ENCODE measurements around the gene SHD.
"Not testable (repeated sequence)": the region's sequence is repeated elsewhere in the genome, so short reads cannot be mapped to it uniquely, and the experiment has no call there.

Gene SHD

DNA sequence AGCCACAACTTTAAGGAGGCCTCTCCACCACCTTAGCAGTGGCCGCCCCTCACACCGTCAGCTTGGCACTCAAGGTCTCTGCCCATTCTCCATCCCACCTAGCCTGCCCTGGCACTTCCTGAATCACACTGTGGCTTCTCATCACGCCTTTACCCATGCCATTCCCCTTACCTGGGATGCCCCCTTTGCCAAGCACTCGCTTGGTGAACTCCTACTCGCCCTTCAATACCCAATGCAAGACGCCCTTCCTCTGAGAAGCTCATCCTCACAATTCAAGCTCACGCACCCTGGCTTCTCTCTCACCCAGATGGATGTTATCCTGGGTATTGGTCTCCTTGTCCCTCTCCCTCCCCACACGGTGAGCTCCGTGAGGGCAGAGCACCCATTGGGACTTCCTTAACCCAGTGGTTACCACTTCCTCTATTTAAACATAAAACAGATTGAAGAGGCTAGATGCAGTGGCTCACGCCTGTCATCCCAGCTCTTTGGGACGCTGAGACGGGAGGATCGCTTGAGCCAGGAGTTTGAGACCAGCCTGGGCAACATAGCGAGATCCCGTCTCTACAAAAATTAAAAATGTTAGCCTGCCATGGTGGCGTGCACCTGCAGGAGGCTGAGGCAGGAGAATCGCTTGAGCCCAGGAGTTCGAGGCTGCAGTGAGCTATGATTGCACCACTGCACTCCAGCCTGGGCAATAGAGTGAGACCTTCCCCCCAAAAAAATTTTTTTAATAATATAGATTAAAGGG, 12.6 kb upstream of the SHD start:
- no peak overlapping the region for H3K4me3 ChIP-seq (ENCODE audit: insufficient read depth, low read depth, low read length, poor library complexity, severe bottlenecking)
- peaks cover 49% of the 10 kb centered on the region for H3K36me3 ChIP-seq (ENCODE audit: control insufficient read depth, insufficient read depth, low read length)
- no peaks in the 10 kb centered on the region for H3K27me3 ChIP-seq (replicated peaks; ENCODE audit: control insufficient read depth, insufficient read depth, low read length, poor library complexity, severe bottlenecking)
- H3K27ac ChIP-seq (ENCODE audit: insufficient read depth, low read length, poor library complexity, severe bottlenecking): no peak overlapping the region
- no peaks in the 10 kb centered on the region for H3K4me1 ChIP-seq (ENCODE audit: control insufficient read depth, insufficient read depth, low read length, poor library complexity, severe bottlenecking)
- DNase-seq: no peak
- H3K9me3 ChIP-seq (ENCODE audit: control insufficient read depth, low read length): no peaks in the 10 kb centered on the region

DNA sequence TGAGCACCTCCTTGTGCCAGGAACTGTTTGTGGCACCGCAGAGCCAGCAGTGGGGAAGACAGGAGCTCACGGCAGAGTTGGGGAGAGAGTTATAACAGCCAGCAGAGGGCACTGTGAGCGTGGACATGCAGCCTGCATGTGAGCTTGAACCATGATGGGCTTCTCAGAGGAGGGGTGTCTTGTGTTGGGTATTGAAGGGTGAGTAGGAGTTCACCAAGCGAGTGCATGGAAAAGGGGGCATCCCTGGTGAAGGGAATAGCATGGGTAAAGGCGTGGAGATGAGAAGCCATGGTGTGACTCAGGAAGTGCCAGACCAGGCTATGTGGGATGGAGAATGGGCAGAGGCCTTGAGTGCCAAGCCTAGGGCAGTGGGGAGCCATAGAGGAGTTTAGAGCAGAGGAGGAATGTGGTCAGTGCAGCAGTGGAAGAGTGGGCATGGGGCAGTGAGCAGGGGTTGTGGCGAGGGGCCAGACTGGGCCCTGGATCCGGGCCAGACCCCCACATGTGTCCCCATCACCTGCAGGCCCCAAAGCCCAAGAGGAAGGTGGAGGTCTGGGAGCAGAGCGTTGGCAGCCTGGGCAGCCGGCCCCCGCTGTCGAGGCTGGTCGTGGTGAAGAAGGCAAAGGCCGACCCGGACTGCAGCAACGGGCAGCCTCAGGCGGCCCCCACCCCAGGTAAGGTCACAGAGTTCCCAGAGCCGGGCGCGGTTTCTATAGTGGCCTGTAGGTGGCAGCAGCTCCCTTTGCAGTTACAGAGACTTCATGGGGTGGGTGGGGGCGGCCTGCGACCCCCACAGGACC, 11.8 kb upstream of the SHD start:
- Histone ChIP-seq H3K36me3 (ENCODE audit: control insufficient read depth, insufficient read depth, low read length) (peaks cover 42% of the 10 kb centered on the region), H3K4me1 (ENCODE audit: control insufficient read depth, insufficient read depth, low read length, poor library complexity, severe bottlenecking) (no peaks in the 10 kb centered on the region), H3K27ac (ENCODE audit: insufficient read depth, low read length, poor library complexity, severe bottlenecking) (no peak overlapping the region), H3K4me3 (ENCODE audit: insufficient read depth, low read depth, low read length, poor library complexity, severe bottlenecking) (no peak overlapping the region), H3K27me3 (replicated peaks; ENCODE audit: control insufficient read depth, insufficient read depth, low read length, poor library complexity, severe bottlenecking) (no peaks in the 10 kb centered on the region), H3K9me3 (ENCODE audit: control insufficient read depth, low read length) (no peaks in the 10 kb centered on the region)
- peak; percentile 15 to 43 (median 19) for DNase-seq

DNA sequence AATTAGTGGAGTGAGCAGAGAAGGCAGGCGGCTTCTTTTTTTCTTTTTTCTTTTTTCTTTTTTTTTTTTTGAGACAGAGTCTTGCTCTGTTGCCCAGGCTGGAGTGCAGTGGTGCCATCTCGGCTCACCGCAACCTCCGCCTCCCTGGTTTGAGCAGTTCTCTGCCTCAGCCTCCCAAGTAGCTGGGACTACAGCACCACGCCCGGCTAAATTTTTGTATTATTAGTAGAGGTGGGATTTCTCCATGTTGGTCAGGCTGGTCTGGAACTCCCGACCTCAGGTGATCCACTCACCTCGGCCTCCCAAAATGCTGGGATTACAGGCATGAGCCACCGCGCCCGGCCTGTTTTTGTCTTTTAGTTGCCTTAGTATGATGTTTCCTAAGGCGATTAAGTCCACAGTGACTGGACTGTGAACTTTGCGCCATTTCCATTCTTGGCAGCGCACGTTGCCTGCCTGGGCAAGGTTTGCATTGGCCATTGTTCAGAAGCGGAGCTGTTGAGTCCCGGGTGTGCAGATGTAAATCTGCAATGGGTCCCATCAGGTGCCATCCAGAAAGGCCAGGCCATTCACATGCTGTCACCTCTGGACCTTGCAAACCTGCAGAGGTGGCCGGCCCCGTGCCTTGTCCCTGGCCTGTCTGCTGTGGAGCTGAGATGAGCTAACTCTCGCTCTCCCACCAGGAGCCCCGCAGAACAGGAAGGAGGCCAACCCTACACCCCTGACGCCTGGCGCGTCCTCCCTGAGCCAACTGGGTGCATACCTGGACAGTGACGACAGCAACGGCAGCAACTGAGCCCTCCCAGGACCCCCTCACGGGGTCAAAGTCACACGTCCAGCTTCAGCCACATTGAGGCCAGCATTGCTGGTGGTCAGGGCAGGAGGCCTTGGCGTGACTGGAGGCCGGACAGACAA, 10.9 kb upstream of the SHD start:
- Histone ChIP-seq H3K27me3 (replicated peaks; ENCODE audit: control insufficient read depth, insufficient read depth, low read length, poor library complexity, severe bottlenecking) (no peaks in the 10 kb centered on the region), H3K9me3 (ENCODE audit: control insufficient read depth, low read length) (no peaks in the 10 kb centered on the region), H3K4me1 (ENCODE audit: control insufficient read depth, insufficient read depth, low read length, poor library complexity, severe bottlenecking) (no peaks in the 10 kb centered on the region), H3K27ac (ENCODE audit: insufficient read depth, low read length, poor library complexity, severe bottlenecking) (no peak overlapping the region), H3K4me3 (ENCODE audit: insufficient read depth, low read depth, low read length, poor library complexity, severe bottlenecking) (no peak overlapping the region), H3K36me3 (ENCODE audit: control insufficient read depth, insufficient read depth, low read length) (peaks cover 38% of the 10 kb centered on the region)
- DNase-seq: no peak

GRCh38 chr19:4268816-4269430, 10.1 kb upstream of the SHD start:
- Histone ChIP-seq H3K36me3 (ENCODE audit: control insufficient read depth, insufficient read depth, low read length) (peaks cover 38% of the 10 kb centered on the region), H3K27me3 (replicated peaks; ENCODE audit: control insufficient read depth, insufficient read depth, low read length, poor library complexity, severe bottlenecking) (no peaks in the 10 kb centered on the region), H3K27ac (ENCODE audit: insufficient read depth, low read length, poor library complexity, severe bottlenecking) (no peak overlapping the region), H3K9me3 (ENCODE audit: control insufficient read depth, low read length) (no peaks in the 10 kb centered on the region), H3K4me3 (ENCODE audit: insufficient read depth, low read depth, low read length, poor library complexity, severe bottlenecking) (no peak overlapping the region), H3K4me1 (ENCODE audit: control insufficient read depth, insufficient read depth, low read length, poor library complexity, severe bottlenecking) (no peaks in the 10 kb centered on the region)
- no peak for DNase-seq

- no peak overlapping the region for H3K4me3 ChIP-seq (ENCODE audit: insufficient read depth, low read depth, low read length, poor library complexity, severe bottlenecking)
- no peaks in the 10 kb centered on the region for H3K4me1 ChIP-seq (ENCODE audit: control insufficient read depth, insufficient read depth, low read length, poor library complexity, severe bottlenecking)
- H3K9me3 ChIP-seq (ENCODE audit: control insufficient read depth, low read length): no peaks in the 10 kb centered on the region
- peaks cover 6% of the 10 kb centered on the region for H3K27me3 ChIP-seq (replicated peaks; ENCODE audit: control insufficient read depth, insufficient read depth, low read length, poor library complexity, severe bottlenecking)
- DNase-seq: no peak
- H3K36me3 ChIP-seq (ENCODE audit: control insufficient read depth, insufficient read depth, low read length): peaks cover 15% of the 10 kb centered on the region
- H3K27ac ChIP-seq (ENCODE audit: insufficient read depth, low read length, poor library complexity, severe bottlenecking): no peak overlapping the region
Observed at GRCh38 chr19:4272894-4273293, 6.2 kb upstream of the SHD start.

- H3K27ac ChIP-seq (ENCODE audit: insufficient read depth, low read length, poor library complexity, severe bottlenecking); H3K9me3 ChIP-seq (ENCODE audit: control insufficient read depth, low read length); DNase-seq; H3K4me3 ChIP-seq (ENCODE audit: insufficient read depth, low read depth, low read length, poor library complexity, severe bottlenecking); H3K36me3 ChIP-seq (ENCODE audit: control insufficient read depth, insufficient read depth, low read length); H3K4me1 ChIP-seq (ENCODE audit: control insufficient read depth, insufficient read depth, low read length, poor library complexity, severe bottlenecking); H3K27me3 ChIP-seq (replicated peaks; ENCODE audit: control insufficient read depth, insufficient read depth, low read length, poor library complexity, severe bottlenecking): not testable (repeated sequence)
Observed at GRCh38 chr19:4274321-4274686, 4.8 kb upstream of the SHD start.

DNA sequence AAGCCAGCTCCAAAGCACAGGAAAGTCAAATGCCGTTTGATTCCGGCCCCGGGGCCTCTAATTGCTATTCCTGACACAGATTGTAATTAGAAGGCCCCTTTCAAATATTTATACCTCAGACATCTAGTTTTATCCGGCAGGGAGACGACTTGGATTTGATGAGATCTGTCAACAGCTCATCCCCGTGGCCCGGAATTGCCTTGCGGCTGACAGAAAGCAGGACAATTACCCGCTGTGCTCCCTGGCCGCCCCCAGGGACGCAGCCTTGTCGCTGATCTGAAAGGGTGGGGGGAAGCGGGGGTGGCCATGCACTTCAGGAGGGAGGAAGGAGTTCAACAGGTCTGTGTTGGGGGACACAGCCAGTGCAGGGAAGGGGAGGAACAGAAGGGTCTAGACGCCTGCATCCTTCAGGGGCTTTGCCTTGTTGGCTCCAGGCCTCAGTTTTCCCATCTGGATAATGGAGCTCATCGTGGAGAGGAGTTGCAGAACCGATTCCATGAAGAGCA, 1.8 kb upstream of the SHD start:
- H3K9me3 ChIP-seq (ENCODE audit: control insufficient read depth, low read length): no peaks in the 10 kb centered on the region
- H3K27me3 ChIP-seq (replicated peaks; ENCODE audit: control insufficient read depth, insufficient read depth, low read length, poor library complexity, severe bottlenecking): peaks cover 18% of the 10 kb centered on the region
- H3K4me3 ChIP-seq (ENCODE audit: insufficient read depth, low read depth, low read length, poor library complexity, severe bottlenecking): no peak overlapping the region
- no peaks in the 10 kb centered on the region for H3K36me3 ChIP-seq (ENCODE audit: control insufficient read depth, insufficient read depth, low read length)
- DNase-seq: no peak
- peaks cover 10% of the 10 kb centered on the region for H3K4me1 ChIP-seq (ENCODE audit: control insufficient read depth, insufficient read depth, low read length, poor library complexity, severe bottlenecking)
- H3K27ac ChIP-seq (ENCODE audit: insufficient read depth, low read length, poor library complexity, severe bottlenecking): no peak overlapping the region

GRCh38 chr19:4278010-4278409, 1.1 kb upstream of the SHD start:
- Histone ChIP-seq H3K4me3 (ENCODE audit: insufficient read depth, low read depth, low read length, poor library complexity, severe bottlenecking) (no peak overlapping the region), H3K27me3 (replicated peaks; ENCODE audit: control insufficient read depth, insufficient read depth, low read length, poor library complexity, severe bottlenecking) (peaks cover 18% of the 10 kb centered on the region), H3K27ac (ENCODE audit: insufficient read depth, low read length, poor library complexity, severe bottlenecking) (no peak overlapping the region), H3K9me3 (ENCODE audit: control insufficient read depth, low read length) (no peaks in the 10 kb centered on the region), H3K36me3 (ENCODE audit: control insufficient read depth, insufficient read depth, low read length) (no peaks in the 10 kb centered on the region), H3K4me1 (ENCODE audit: control insufficient read depth, insufficient read depth, low read length, poor library complexity, severe bottlenecking) (peaks cover 10% of the 10 kb centered on the region)
- DNase-seq: no peak

- H3K27me3 ChIP-seq (replicated peaks; ENCODE audit: control insufficient read depth, insufficient read depth, low read length, poor library complexity, severe bottlenecking): peaks cover 18% of the 10 kb centered on the region
- no peaks in the 10 kb centered on the region for H3K36me3 ChIP-seq (ENCODE audit: control insufficient read depth, insufficient read depth, low read length)
- no peak overlapping the region for H3K27ac ChIP-seq (ENCODE audit: insufficient read depth, low read length, poor library complexity, severe bottlenecking)
- DNase-seq: no peak
- peak overlapping the region; percentile 8 for H3K4me3 ChIP-seq (ENCODE audit: insufficient read depth, low read depth, low read length, poor library complexity, severe bottlenecking)
- peaks cover 10% of the 10 kb centered on the region for H3K4me1 ChIP-seq (ENCODE audit: control insufficient read depth, insufficient read depth, low read length, poor library complexity, severe bottlenecking)
- H3K9me3 ChIP-seq (ENCODE audit: control insufficient read depth, low read length): no peaks in the 10 kb centered on the region
Observed at GRCh38 chr19:4279267-4279529, 132 bp downstream of the SHD start.

All from effector memory CD4-positive, alpha-beta T cell (primary cell).